SU-DHL-6 (cell line): ENCODE data around the gene IFNAR2.
A peak's percentile ranks its signal among the peaks of the same experiment; 100 is the strongest.

Source experiments
- H2AFZ ChIP-seq: fragments of 200-600 bp; sonication (generic); 2 replicates; pipeline ENCODE4 v1.6.1; 2014; ENCODE audit warnings: low read depth, mild to moderate bottlenecking, moderate library complexity, mixed read lengths, antibody characterized with exemption, low read length; ENCODE audit not compliant: severe bottlenecking
- H3F3A ChIP-seq: fragments of 200-600 bp; shearing (Covaris generic); 2 replicates; pipeline ENCODE4 v1.6.0; 2016; ENCODE audit warnings: antibody characterized with exemption, mild to moderate bottlenecking; ENCODE audit not compliant: insufficient read depth
- H3K27ac ChIP-seq: fragments of 200-600 bp; sonication (generic); 2 replicates; pipeline ENCODE4 v1.5.1; 2016; ENCODE audit warnings: low read depth, mild to moderate bottlenecking, low read length, moderate library complexity, mixed read lengths
- H3K27me3 ChIP-seq: fragments of 200-600 bp; sonication (generic), shearing (Covaris generic); 2 replicates; pipeline ENCODE4 v1.6.0; 2014; ENCODE audit warnings: mild to moderate bottlenecking, low read length
- H3K36me3 ChIP-seq: fragments of 200-600 bp; sonication (generic); 2 replicates; pipeline ENCODE4 v1.6.1; 2014; ENCODE audit warnings: mild to moderate bottlenecking, low read length, mixed read lengths
- H3K4me2 ChIP-seq: fragments of 300-600, 200-600 bp; shearing (Covaris generic), sonication (generic); 2 replicates; pipeline ENCODE4 v1.6.0; 2014; ENCODE audit warnings: low read length, low read depth, mild to moderate bottlenecking; ENCODE audit not compliant: poor library complexity, severe bottlenecking
- H3K4me3 ChIP-seq: fragments of 200-600 bp; sonication (generic); 2 replicates; pipeline ENCODE4 v1.5.1; 2014; ENCODE audit warnings: antibody characterized with exemption, low read length, mild to moderate bottlenecking, mixed read lengths; ENCODE audit not compliant: insufficient read depth, poor library complexity, severe bottlenecking
- H3K79me2 ChIP-seq: fragments of 200-600 bp; sonication (generic); 2 replicates; pipeline ENCODE4 v1.6.1; 2014; ENCODE audit warnings: mild to moderate bottlenecking, low read length, moderate library complexity; ENCODE audit not compliant: insufficient read depth
- H3K9ac ChIP-seq: fragments of 200-600 bp; sonication (generic); 2 replicates; pipeline ENCODE4 v1.7.0; 2014; ENCODE audit warnings: mild to moderate bottlenecking, low read length
- H3K9me2 ChIP-seq: fragments of 200-600 bp; sonication (generic); replicated peaks from 2 replicates; pipeline ENCODE4 v1.6.1; 2014; ENCODE audit warnings: low read length; ENCODE audit not compliant: insufficient read depth
- H3K9me3 ChIP-seq: fragments of 200-600 bp; sonication (generic); 2 replicates; pipeline ENCODE4 v1.6.1; 2014; ENCODE audit warnings: low read length, mixed read lengths; ENCODE audit not compliant: insufficient read depth
- H4K20me1 ChIP-seq: fragments of 200-600 bp; sonication (generic); 2 replicates; pipeline ENCODE4 v1.6.1; 2014; ENCODE audit warnings: low read depth, mild to moderate bottlenecking, antibody characterized with exemption, low read length, moderate library complexity, mixed read lengths
- CTCF ChIP-seq: fragments of 200-600 bp; sonication (generic); IDR thresholded peaks from one replicate; pipeline ENCODE4 v1.5.1; 2017; ENCODE audit warnings: antibody characterized with exemption, mild to moderate bottlenecking, low read length, moderate library complexity; ENCODE audit not compliant: insufficient read depth, poor library complexity, severe bottlenecking
- EZH2phosphoT487 ChIP-seq: fragments of 200-600 bp; sonication (generic), shearing (Covaris generic); conservative IDR thresholded peaks from 2 replicates; pipeline ENCODE4 v1.6.1; 2018; ENCODE audit warnings: mild to moderate bottlenecking, antibody characterized with exemption, low read length, moderate library complexity, mixed read lengths

IFNAR2 gene

GRCh38 chr21:33266050-33266788 is 36.5 kb downstream of the IFNAR2 start, which contains the start of gene IL10RB:
IL10RB (plus strand) TSS chr21:33266367; CDS start chr21:33266466, 99 bp downstream.
- Histone ChIP-seq H4K20me1 (no peaks in the 10 kb centered on the region), H3K4me3 (peak within 1 kb of the TSS; percentile 65), H3K9ac (peak within 1 kb of the TSS; percentile 81), H3K4me2 (peak within 1 kb of the TSS; percentile 82), H3K27ac (peak within 1 kb of the TSS; percentile 78), H3K27me3 (no peaks in the 10 kb centered on the region), H3K36me3 (0 out of 2 replicates have a peak, but pooled peaks cover 4% of the 10 kb centered on the region), H3K9me3 (no peaks in the 10 kb centered on the region), H3K9me2 (no peaks in the 10 kb centered on the region), H3K79me2 (peaks cover 22% of the 10 kb centered on the region; the same call in 1 of the 2 replicates), H2AFZ (peak within 1 kb of the TSS; percentile 25), H3F3A (peaks cover 49% of the 10 kb centered on the region)
- TF ChIP-seq CTCF (no peak), EZH2phosphoT487 (no peak)

GRCh38 chr21:33266789-33267135 is 37.0 kb downstream of the IFNAR2 start:
- TF ChIP-seq EZH2phosphoT487 (no peak), CTCF (no peak)
- Histone ChIP-seq H3K9ac (peak overlapping the region; percentile 81), H2AFZ (peak overlapping the region; percentile 15), H3K27me3 (no peaks in the 10 kb centered on the region), H3F3A (peaks cover 49% of the 10 kb centered on the region), H3K79me2 (peaks cover 22% of the 10 kb centered on the region; the same call in 1 of the 2 replicates), H3K9me2 (no peaks in the 10 kb centered on the region), H3K4me3 (peak overlapping the region; percentile 65), H3K4me2 (peak overlapping the region; percentile 82), H4K20me1 (no peaks in the 10 kb centered on the region), H3K36me3 (0 out of 2 replicates have a peak, but pooled peaks cover 4% of the 10 kb centered on the region), H3K9me3 (no peaks in the 10 kb centered on the region), H3K27ac (peak overlapping the region; percentile 78)

GRCh38 chr21:33267250-33267649 is 37.5 kb downstream of the IFNAR2 start:
- Histone ChIP-seq H3K9me2 (no peaks in the 10 kb centered on the region), H3F3A (peaks cover 49% of the 10 kb centered on the region), H3K9ac (peak overlapping the region; percentile 81), H3K4me2 (peak overlapping the region; percentile 82), H3K36me3 (0 out of 2 replicates have a peak, but pooled peaks cover 4% of the 10 kb centered on the region), H3K9me3 (no peaks in the 10 kb centered on the region), H3K4me3 (peak overlapping the region; percentile 65), H3K79me2 (peaks cover 22% of the 10 kb centered on the region; the same call in 1 of the 2 replicates), H3K27ac (peak overlapping the region; percentile 78), H3K27me3 (no peaks in the 10 kb centered on the region), H4K20me1 (no peaks in the 10 kb centered on the region), H2AFZ (no peak overlapping the region)
- TF ChIP-seq EZH2phosphoT487 (no peak), CTCF (no peak)
